ENCODE results near the gene ASTN1. TPM values are rescaled to one million over a fixed set of nuclear protein-coding genes. Genes with fewer than 3 reads are reported as not detected.

The ASTN1 gene
- total and polyA plus RNA-seq, 9 donors = 3.8 to 8.5 (median 6.2) TPM

- Histone ChIP-seq H3K9me3 (replicated peaks; ENCODE audit: control insufficient read depth, low read depth, low read length) (no peaks in the 10 kb centered on the region), H3K27me3 (ENCODE audit: control insufficient read depth, insufficient read depth, low read length) (no peaks in the 10 kb centered on the region), H3K27ac (ENCODE audit: low read length) (no peak overlapping the region), H3K4me3 (ENCODE audit: low read length) (no peak overlapping the region), H3K4me1 (ENCODE audit: control insufficient read depth, insufficient read depth, low read length) (no peaks in the 10 kb centered on the region), H3K36me3 (ENCODE audit: control insufficient read depth, insufficient read depth, low read length) (no peaks in the 10 kb centered on the region)
- WGBS (ENCODE audit: insufficient coverage) = 100% methylated on average over 1 of the region's 3 CpGs
- DNase-seq = no peak
Observed at GRCh38 chr1:176849281-176849680, 315.2 kb downstream of the ASTN1 start.

GRCh38 chr1:176847052-176847451 lies 317.5 kb downstream of the ASTN1 start:
- WGBS (ENCODE audit: insufficient coverage) = no CpG with 5 or more reads among the region's 1 CpG
- DNase-seq = peak; percentile 21
- no peak overlapping the region for H3K27ac ChIP-seq (ENCODE audit: low read length)

GRCh38 chr1:176843352-176844297 lies 320.9 kb downstream of the ASTN1 start:
- Histone ChIP-seq H3K4me3 (ENCODE audit: low read length) (no peak overlapping the region), H3K4me1 (ENCODE audit: control insufficient read depth, insufficient read depth, low read length) (peaks cover 10% of the 10 kb centered on the region), H3K9me3 (replicated peaks; ENCODE audit: control insufficient read depth, low read depth, low read length) (no peaks in the 10 kb centered on the region), H3K36me3 (ENCODE audit: control insufficient read depth, insufficient read depth, low read length) (no peaks in the 10 kb centered on the region), H3K27ac (ENCODE audit: low read length) (no peak overlapping the region), H3K27me3 (ENCODE audit: control insufficient read depth, insufficient read depth, low read length) (no peaks in the 10 kb centered on the region)
- 19% methylated on average over 3 of the region's 4 CpGs for WGBS (ENCODE audit: insufficient coverage)
- DNase-seq = peak; percentile 89

More at GRCh38 chr1:176847052-176847451, 317.5 kb downstream of the ASTN1 start:
- H3K4me3 ChIP-seq (ENCODE audit: low read length) = no peak overlapping the region
- H3K4me1 ChIP-seq (ENCODE audit: control insufficient read depth, insufficient read depth, low read length) = peaks cover 8% of the 10 kb centered on the region
- no peaks in the 10 kb centered on the region for H3K27me3 ChIP-seq (ENCODE audit: control insufficient read depth, insufficient read depth, low read length)
- no peaks in the 10 kb centered on the region for H3K36me3 ChIP-seq (ENCODE audit: control insufficient read depth, insufficient read depth, low read length)
- H3K9me3 ChIP-seq (replicated peaks; ENCODE audit: control insufficient read depth, low read depth, low read length) = no peaks in the 10 kb centered on the region

- H3K4me3 ChIP-seq (ENCODE audit: low read length) = no peak overlapping the region
- no peaks in the 10 kb centered on the region for H3K27me3 ChIP-seq (ENCODE audit: control insufficient read depth, insufficient read depth, low read length)
- no peaks in the 10 kb centered on the region for H3K9me3 ChIP-seq (replicated peaks; ENCODE audit: control insufficient read depth, low read depth, low read length)
- H3K36me3 ChIP-seq (ENCODE audit: control insufficient read depth, insufficient read depth, low read length) = no peaks in the 10 kb centered on the region
- peaks cover 10% of the 10 kb centered on the region for H3K4me1 ChIP-seq (ENCODE audit: control insufficient read depth, insufficient read depth, low read length)
- WGBS (ENCODE audit: insufficient coverage) = no CpG with 5 or more reads among the region's 2 CpGs
- no peak overlapping the region for H3K27ac ChIP-seq (ENCODE audit: low read length)
- DNase-seq = no peak
Observed at GRCh38 chr1:176841238-176841637, 323.3 kb downstream of the ASTN1 start.

GRCh38 chr1:176839216-176839615 lies 325.3 kb downstream of the ASTN1 start:
- Histone ChIP-seq H3K36me3 (ENCODE audit: control insufficient read depth, insufficient read depth, low read length) (no peaks in the 10 kb centered on the region), H3K4me3 (ENCODE audit: low read length) (no peak overlapping the region), H3K27ac (ENCODE audit: low read length) (no peak overlapping the region), H3K27me3 (ENCODE audit: control insufficient read depth, insufficient read depth, low read length) (no peaks in the 10 kb centered on the region), H3K4me1 (ENCODE audit: control insufficient read depth, insufficient read depth, low read length) (peaks cover 10% of the 10 kb centered on the region), H3K9me3 (replicated peaks; ENCODE audit: control insufficient read depth, low read depth, low read length) (no peaks in the 10 kb centered on the region)
- DNase-seq = no peak
- no CpG with 5 or more reads among the region's 4 CpGs for WGBS (ENCODE audit: insufficient coverage)

GRCh38 chr1:176838276-176838995 lies 326.1 kb downstream of the ASTN1 start:
- Histone ChIP-seq H3K27me3 (ENCODE audit: control insufficient read depth, insufficient read depth, low read length) (no peaks in the 10 kb centered on the region), H3K4me1 (ENCODE audit: control insufficient read depth, insufficient read depth, low read length) (peaks cover 8% of the 10 kb centered on the region), H3K9me3 (replicated peaks; ENCODE audit: control insufficient read depth, low read depth, low read length) (no peaks in the 10 kb centered on the region), H3K36me3 (ENCODE audit: control insufficient read depth, insufficient read depth, low read length) (no peaks in the 10 kb centered on the region), H3K27ac (ENCODE audit: low read length) (no peak overlapping the region), H3K4me3 (ENCODE audit: low read length) (no peak overlapping the region)
- 17% methylated on average over 1 of the region's 5 CpGs for WGBS (ENCODE audit: insufficient coverage)
- DNase-seq = peak; percentile 51

- WGBS (ENCODE audit: insufficient coverage) = no CpG with 5 or more reads among the region's 2 CpGs
- H3K4me1 ChIP-seq (ENCODE audit: control insufficient read depth, insufficient read depth, low read length) = peaks cover 5% of the 10 kb centered on the region
Observed at GRCh38 chr1:176837708-176838107, 326.8 kb downstream of the ASTN1 start.

GRCh38 chr1:176831150-176831549 lies 333.4 kb downstream of the ASTN1 start:
- 45% methylated on average over 2 of the region's 2 CpGs for WGBS (ENCODE audit: insufficient coverage)

More at GRCh38 chr1:176837708-176838107, 326.8 kb downstream of the ASTN1 start:
- Histone ChIP-seq H3K4me3 (ENCODE audit: low read length) (no peak overlapping the region), H3K9me3 (replicated peaks; ENCODE audit: control insufficient read depth, low read depth, low read length) (no peaks in the 10 kb centered on the region), H3K27me3 (ENCODE audit: control insufficient read depth, insufficient read depth, low read length) (no peaks in the 10 kb centered on the region), H3K36me3 (ENCODE audit: control insufficient read depth, insufficient read depth, low read length) (no peaks in the 10 kb centered on the region), H3K27ac (ENCODE audit: low read length) (no peak overlapping the region)
- DNase-seq = no peak

DNA sequence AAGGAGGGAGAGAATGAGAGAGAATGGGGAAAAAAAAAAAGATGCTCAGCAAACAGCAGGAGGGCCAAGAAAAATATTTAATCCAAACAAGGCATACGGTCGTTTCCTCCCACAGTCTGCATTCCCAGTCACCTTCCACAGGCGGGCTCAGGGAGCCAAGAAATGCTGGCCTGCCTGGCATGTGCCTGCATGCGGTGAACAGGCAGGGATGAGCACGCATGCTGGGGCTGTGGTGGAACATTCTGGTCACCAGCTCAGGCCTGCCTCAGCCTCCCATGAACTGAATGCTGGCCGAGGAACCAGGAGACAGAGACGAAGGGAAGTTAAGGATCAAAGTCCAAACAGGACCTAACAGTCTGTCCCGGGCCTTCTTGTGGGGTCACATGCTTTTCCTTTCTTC lies 335.3 kb downstream of the ASTN1 start:
- DNase-seq = no peak
- H3K27me3 ChIP-seq (ENCODE audit: control insufficient read depth, insufficient read depth, low read length) = no peaks in the 10 kb centered on the region
- 55% methylated on average over 5 of the region's 8 CpGs for WGBS (ENCODE audit: insufficient coverage)
- H3K4me3 ChIP-seq (ENCODE audit: low read length) = no peak overlapping the region
- H3K4me1 ChIP-seq (ENCODE audit: control insufficient read depth, insufficient read depth, low read length) = no peaks in the 10 kb centered on the region
- no peaks in the 10 kb centered on the region for H3K36me3 ChIP-seq (ENCODE audit: control insufficient read depth, insufficient read depth, low read length)
- H3K9me3 ChIP-seq (replicated peaks; ENCODE audit: control insufficient read depth, low read depth, low read length) = no peaks in the 10 kb centered on the region
- no peak overlapping the region for H3K27ac ChIP-seq (ENCODE audit: low read length)

More at GRCh38 chr1:176831150-176831549, 333.4 kb downstream of the ASTN1 start:
- Histone ChIP-seq H3K36me3 (ENCODE audit: control insufficient read depth, insufficient read depth, low read length) (no peaks in the 10 kb centered on the region), H3K4me3 (ENCODE audit: low read length) (no peak overlapping the region), H3K27ac (ENCODE audit: low read length) (no peak overlapping the region), H3K4me1 (ENCODE audit: control insufficient read depth, insufficient read depth, low read length) (no peaks in the 10 kb centered on the region), H3K27me3 (ENCODE audit: control insufficient read depth, insufficient read depth, low read length) (no peaks in the 10 kb centered on the region), H3K9me3 (replicated peaks; ENCODE audit: control insufficient read depth, low read depth, low read length) (no peaks in the 10 kb centered on the region)
- no peak for DNase-seq

GRCh38 chr1:176826265-176826664 lies 338.2 kb downstream of the ASTN1 start:
- no peaks in the 10 kb centered on the region for H3K27me3 ChIP-seq (ENCODE audit: control insufficient read depth, insufficient read depth, low read length)
- H3K4me3 ChIP-seq (ENCODE audit: low read length) = no peak overlapping the region
- H3K36me3 ChIP-seq (ENCODE audit: control insufficient read depth, insufficient read depth, low read length) = no peaks in the 10 kb centered on the region
- H3K9me3 ChIP-seq (replicated peaks; ENCODE audit: control insufficient read depth, low read depth, low read length) = no peaks in the 10 kb centered on the region
- 0% methylated on average over 1 of the region's 1 CpG for WGBS (ENCODE audit: insufficient coverage)
- H3K4me1 ChIP-seq (ENCODE audit: control insufficient read depth, insufficient read depth, low read length) = no peaks in the 10 kb centered on the region
- no peak overlapping the region for H3K27ac ChIP-seq (ENCODE audit: low read length)
- DNase-seq = no peak
